HepG2 (cell line): ENCODE results near the gene HOXA6. TPM values are rescaled to one million over a fixed set of nuclear protein-coding genes. Genes with fewer than 3 reads are reported as not detected.

Source experiments
- CAMTA2 ChIP-seq: sonication (generic); formaldehyde crosslinking; IDR thresholded peaks from 2 replicates; pipeline ENCODE4 v1.4.0; 2020; ENCODE audit warnings: mild to moderate bottlenecking, missing genetic modification reagents, borderline replicate concordance
- HHEX ChIP-seq: IDR thresholded peaks from 2 replicates; pipeline ENCODE4 v1.6.1; 2016; ENCODE audit warnings: control low read depth
- MXI1 ChIP-seq: IDR thresholded peaks from 3 replicates; pipeline ENCODE4 v1.6.1; 2012; ENCODE audit warnings: low read depth, low read length, inconsistent platforms, borderline replicate concordance
- PHF8 ChIP-seq: sonication (generic); formaldehyde crosslinking; IDR thresholded peaks from 2 replicates; pipeline ENCODE4 v1.5.0; 2020; ENCODE audit warnings: missing genetic modification reagents
- SIN3B ChIP-seq: fragments of 150-350 bp; IDR thresholded peaks from 2 replicates; pipeline ENCODE4 v1.6.1; 2014; ENCODE audit warnings: low read length
- SMARCC2 ChIP-seq: fragments of 450-650 bp; IDR thresholded peaks from 2 replicates; pipeline ENCODE4 v1.6.1; 2017; ENCODE audit warnings: antibody characterized with exemption, mild to moderate bottlenecking
- SRSF1 ChIP-seq: fragments of 200-400 bp; formaldehyde crosslinking; optimal IDR thresholded peaks from 2 replicates; pipeline ENCODE3; 2017; ENCODE audit warnings: mild to moderate bottlenecking, low read depth, low read length, moderate library complexity
- ZFAT ChIP-seq: sonication (generic); formaldehyde crosslinking; conservative IDR thresholded peaks from 2 replicates; pipeline ENCODE4 v1.8.1; 2023; ENCODE audit warnings: missing genetic modification reagents, inconsistent platforms
- ZNF225 ChIP-seq: sonication (generic); formaldehyde crosslinking; IDR thresholded peaks from 2 replicates; pipeline ENCODE4 v1.4.0; 2020; ENCODE audit warnings: mild to moderate bottlenecking, missing genetic modification reagents
- ZNF329 ChIP-seq: sonication (generic); formaldehyde crosslinking; IDR thresholded peaks from 2 replicates; pipeline ENCODE4 v1.9.0; 2021; ENCODE audit warnings: low read depth, mild to moderate bottlenecking, missing genetic modification reagents
- ZNF678 ChIP-seq: sonication (generic); formaldehyde crosslinking; IDR thresholded peaks from 2 replicates; pipeline ENCODE4 v1.4.0; 2020; ENCODE audit warnings: mild to moderate bottlenecking, missing genetic modification reagents
- ZNF7 ChIP-seq: IDR thresholded peaks from 2 replicates; pipeline ENCODE4 v1.6.1; 2016; ENCODE audit warnings: missing biosample characterization, missing genetic modification reagents
- polyA plus RNA-seq, 8 experiments: library from polyadenylated mRNA; depleted of rRNA in 3 of 8; stranded (reverse) in 7 of 8; unstranded in 1 of 8; fragments of >200 nt; fragmentation: Illumina TruSeq in 4 of 8; extraction: Trizol in 4 of 8; gene quantifications; 2 replicates each; pipeline versions ENCODE4 v1.2.1 to v1.2.3, GENCODE V29; 2011 to 2016; ENCODE audit warnings: low read depth in 4 of 8, missing spikeins in 1 of 8, mixed read lengths in 1 of 8; ENCODE audit not compliant: insufficient read depth in 1 of 8
- total RNA-seq, 5 experiments: library from RNA; depleted of rRNA; stranded (reverse); fragments of >200 nt; fragmentation: Illumina TruSeq; extraction: Trizol; gene quantifications; 2 replicates each; pipeline ENCODE4 v1.2.3, GENCODE V29; 2016; ENCODE audit warnings: low read depth in 1 of 5
- TF ChIP-seq, protein P1 (sequence below): sonication (generic); formaldehyde crosslinking; IDR thresholded peaks from 2 replicates; pipeline ENCODE4 v1.8.0; 2022; ENCODE audit warnings: mild to moderate bottlenecking, missing genetic modification reagents; ENCODE audit not compliant: insufficient replicate concordance
- TF ChIP-seq, protein P2 (sequence below): sonication (generic); formaldehyde crosslinking; IDR thresholded peaks from 2 replicates; pipeline ENCODE4 v1.4.0; 2020; ENCODE audit warnings: missing genetic modification reagents, borderline replicate concordance
- TF ChIP-seq, protein P3 (sequence below): IDR thresholded peaks from 2 replicates; pipeline ENCODE4 v1.6.1; 2016; ENCODE audit warnings: missing compliant biosample characterization, missing genetic modification reagents, borderline replicate concordance
- TF ChIP-seq, protein P4 (sequence below): sonication (generic); formaldehyde crosslinking; IDR thresholded peaks from 2 replicates; pipeline ENCODE4 v1.5.1; 2020; ENCODE audit warnings: missing genetic modification reagents, mild to moderate bottlenecking, borderline replicate concordance
- TF ChIP-seq, protein P5 (sequence below): sonication (generic); formaldehyde crosslinking; IDR thresholded peaks from 2 replicates; pipeline ENCODE4 v1.8.0; 2022; ENCODE audit warnings: low read depth, missing genetic modification reagents

HOXA6 gene
- total and polyA plus RNA-seq, 2 of the 13 experiments (the other 11 are each of a cell fraction or from before 2014, with no cell fraction given), result 1.3 to 1.5 TPM

DNA sequence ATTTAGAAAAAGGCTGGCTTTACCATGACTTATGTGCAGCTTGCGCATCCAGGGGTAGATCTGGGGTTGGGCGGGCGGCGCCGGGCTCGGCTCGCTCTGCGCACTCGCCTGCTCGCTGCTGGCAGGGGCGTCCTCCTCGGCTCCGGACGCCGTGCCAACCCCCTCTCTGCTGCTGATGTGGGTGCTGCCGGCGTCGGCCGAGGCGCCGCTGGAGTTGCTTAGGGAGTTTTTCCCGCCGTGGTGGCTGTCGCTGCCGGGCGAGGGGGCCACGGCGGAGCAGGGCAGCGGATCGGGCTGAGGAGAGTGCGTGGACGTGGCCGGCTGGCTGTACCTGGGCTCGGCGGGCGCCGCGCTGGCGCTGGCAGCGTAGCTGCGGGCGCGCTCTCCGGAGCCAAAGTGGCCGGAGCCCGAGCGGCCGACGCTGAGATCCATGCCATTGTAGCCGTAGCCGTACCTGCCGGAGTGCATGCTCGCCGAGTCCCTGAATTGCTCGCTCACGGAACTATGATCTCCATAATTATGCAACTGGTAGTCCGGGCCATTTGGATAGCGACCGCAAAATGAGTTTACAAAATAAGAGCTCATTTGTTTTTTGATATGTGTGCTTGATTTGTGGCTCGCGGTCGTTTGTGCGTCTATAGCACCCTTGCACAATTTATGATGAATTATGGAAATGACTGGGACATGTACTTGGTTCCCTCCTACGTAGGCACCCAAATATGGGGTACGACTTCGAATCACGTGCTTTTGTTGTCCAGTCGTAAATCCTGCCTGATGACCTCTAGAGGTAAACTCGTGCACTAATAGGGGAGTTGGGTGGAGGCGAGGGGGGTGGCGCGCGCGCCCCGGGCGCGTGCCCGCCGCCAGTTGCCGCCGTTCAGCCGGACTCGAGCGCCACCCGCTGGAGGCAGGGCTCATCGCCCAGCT, 4.3 kb downstream of the HOXA6 start, which contains the start of gene HOXA5 (continued):
- TF ChIP-seq ZFAT (CRISPR knock-in tag) (no peak), SIN3B (no peak), MXI1 (peak; percentile 20; the same call in 1 of the 3 replicates), PHF8 (CRISPR knock-in tag) (peak; percentile 41; the same call in 1 of the 2 replicates), ZNF329 (CRISPR knock-in tag) (no peak), SMARCC2 (no peak), ZNF678 (no peak), CAMTA2 (CRISPR knock-in tag) (no peak), ZNF225 (CRISPR knock-in tag) (no peak), HHEX (CRISPR knock-in tag) (no peak), ZNF7 (CRISPR knock-in tag) (no peak), SRSF1 (no peak)
- TF ChIP-seq, protein P1, sequence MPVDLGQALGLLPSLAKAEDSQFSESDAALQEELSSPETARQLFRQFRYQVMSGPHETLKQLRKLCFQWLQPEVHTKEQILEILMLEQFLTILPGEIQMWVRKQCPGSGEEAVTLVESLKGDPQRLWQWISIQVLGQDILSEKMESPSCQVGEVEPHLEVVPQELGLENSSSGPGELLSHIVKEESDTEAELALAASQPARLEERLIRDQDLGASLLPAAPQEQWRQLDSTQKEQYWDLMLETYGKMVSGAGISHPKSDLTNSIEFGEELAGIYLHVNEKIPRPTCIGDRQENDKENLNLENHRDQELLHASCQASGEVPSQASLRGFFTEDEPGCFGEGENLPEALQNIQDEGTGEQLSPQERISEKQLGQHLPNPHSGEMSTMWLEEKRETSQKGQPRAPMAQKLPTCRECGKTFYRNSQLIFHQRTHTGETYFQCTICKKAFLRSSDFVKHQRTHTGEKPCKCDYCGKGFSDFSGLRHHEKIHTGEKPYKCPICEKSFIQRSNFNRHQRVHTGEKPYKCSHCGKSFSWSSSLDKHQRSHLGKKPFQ (CRISPR knock-in tag), result no peak
- TF ChIP-seq, protein P2, sequence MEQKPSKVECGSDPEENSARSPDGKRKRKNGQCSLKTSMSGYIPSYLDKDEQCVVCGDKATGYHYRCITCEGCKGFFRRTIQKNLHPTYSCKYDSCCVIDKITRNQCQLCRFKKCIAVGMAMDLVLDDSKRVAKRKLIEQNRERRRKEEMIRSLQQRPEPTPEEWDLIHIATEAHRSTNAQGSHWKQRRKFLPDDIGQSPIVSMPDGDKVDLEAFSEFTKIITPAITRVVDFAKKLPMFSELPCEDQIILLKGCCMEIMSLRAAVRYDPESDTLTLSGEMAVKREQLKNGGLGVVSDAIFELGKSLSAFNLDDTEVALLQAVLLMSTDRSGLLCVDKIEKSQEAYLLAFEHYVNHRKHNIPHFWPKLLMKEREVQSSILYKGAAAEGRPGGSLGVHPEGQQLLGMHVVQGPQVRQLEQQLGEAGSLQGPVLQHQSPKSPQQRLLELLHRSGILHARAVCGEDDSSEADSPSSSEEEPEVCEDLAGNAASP, result no peak
- TF ChIP-seq, protein P3, sequence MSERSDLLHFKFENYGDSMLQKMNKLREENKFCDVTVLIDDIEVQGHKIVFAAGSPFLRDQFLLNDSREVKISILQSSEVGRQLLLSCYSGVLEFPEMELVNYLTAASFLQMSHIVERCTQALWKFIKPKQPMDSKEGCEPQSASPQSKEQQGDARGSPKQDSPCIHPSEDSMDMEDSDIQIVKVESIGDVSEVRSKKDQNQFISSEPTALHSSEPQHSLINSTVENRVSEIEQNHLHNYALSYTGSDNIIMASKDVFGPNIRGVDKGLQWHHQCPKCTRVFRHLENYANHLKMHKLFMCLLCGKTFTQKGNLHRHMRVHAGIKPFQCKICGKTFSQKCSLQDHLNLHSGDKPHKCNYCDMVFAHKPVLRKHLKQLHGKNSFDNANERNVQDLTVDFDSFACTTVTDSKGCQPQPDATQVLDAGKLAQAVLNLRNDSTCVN (CRISPR knock-in tag), result no peak
- TF ChIP-seq, protein P4, sequence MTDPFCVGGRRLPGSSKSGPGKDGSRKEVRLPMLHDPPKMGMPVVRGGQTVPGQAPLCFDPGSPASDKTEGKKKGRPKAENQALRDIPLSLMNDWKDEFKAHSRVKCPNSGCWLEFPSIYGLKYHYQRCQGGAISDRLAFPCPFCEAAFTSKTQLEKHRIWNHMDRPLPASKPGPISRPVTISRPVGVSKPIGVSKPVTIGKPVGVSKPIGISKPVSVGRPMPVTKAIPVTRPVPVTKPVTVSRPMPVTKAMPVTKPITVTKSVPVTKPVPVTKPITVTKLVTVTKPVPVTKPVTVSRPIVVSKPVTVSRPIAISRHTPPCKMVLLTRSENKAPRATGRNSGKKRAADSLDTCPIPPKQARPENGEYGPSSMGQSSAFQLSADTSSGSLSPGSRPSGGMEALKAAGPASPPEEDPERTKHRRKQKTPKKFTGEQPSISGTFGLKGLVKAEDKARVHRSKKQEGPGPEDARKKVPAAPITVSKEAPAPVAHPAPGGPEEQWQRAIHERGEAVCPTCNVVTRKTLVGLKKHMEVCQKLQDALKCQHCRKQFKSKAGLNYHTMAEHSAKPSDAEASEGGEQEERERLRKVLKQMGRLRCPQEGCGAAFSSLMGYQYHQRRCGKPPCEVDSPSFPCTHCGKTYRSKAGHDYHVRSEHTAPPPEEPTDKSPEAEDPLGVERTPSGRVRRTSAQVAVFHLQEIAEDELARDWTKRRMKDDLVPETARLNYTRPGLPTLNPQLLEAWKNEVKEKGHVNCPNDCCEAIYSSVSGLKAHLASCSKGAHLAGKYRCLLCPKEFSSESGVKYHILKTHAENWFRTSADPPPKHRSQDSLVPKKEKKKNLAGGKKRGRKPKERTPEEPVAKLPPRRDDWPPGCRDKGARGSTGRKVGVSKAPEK (CRISPR knock-in tag), result no peak
- TF ChIP-seq, protein P5, sequence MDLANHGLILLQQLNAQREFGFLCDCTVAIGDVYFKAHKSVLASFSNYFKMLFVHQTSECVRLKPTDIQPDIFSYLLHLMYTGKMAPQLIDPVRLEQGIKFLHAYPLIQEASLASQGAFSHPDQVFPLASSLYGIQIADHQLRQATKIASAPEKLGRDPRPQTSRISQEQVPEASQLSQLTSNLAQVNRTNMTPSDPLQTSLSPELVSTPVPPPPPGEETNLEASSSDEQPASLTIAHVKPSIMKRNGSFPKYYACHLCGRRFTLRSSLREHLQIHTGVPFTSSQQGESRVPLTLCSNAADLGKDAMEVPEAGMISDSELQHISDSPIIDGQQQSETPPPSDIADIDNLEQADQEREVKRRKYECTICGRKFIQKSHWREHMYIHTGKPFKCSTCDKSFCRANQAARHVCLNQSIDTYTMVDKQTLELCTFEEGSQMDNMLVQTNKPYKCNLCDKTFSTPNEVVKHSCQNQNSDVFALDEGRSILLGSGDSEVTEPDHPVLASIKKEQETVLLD (CRISPR knock-in tag), result no peak
